OCI-LY1 (cell line): ENCODE results near the gene TLE6.
"Not testable (repeated sequence)": the region's sequence is repeated elsewhere in the genome, so short reads cannot be mapped to it uniquely, and the experiment has no call there.

ENCODE experiments used
- H2AFZ ChIP-seq: fragments of 200-600 bp; sonication (generic), shearing (Covaris generic); 2 replicates; pipeline ENCODE4 v1.6.0; 2014; ENCODE audit warnings: antibody characterized with exemption, mild to moderate bottlenecking, low read length
- H3F3A ChIP-seq: fragments of 200-600 bp; sonication (generic), shearing (Covaris generic); 2 replicates; pipeline ENCODE4 v1.6.0; 2014; ENCODE audit warnings: mild to moderate bottlenecking, antibody characterized with exemption, low read length, moderate library complexity; ENCODE audit not compliant: insufficient read depth
- H3K27ac ChIP-seq: fragments of 200-600 bp; sonication (generic); 2 replicates; pipeline ENCODE4 v1.5.1; 2014; ENCODE audit warnings: low read length, mixed run types, mild to moderate bottlenecking, low read depth; ENCODE audit not compliant: poor library complexity, severe bottlenecking
- H3K27me3 ChIP-seq: fragments of 200-600 bp; sonication (generic); 2 replicates; pipeline ENCODE4 v1.6.0; 2014; ENCODE audit warnings: antibody characterized with exemption, mild to moderate bottlenecking, low read length, moderate library complexity; ENCODE audit not compliant: insufficient read depth
- H3K36me3 ChIP-seq: fragments of 200-600 bp; sonication (generic); 2 replicates; pipeline ENCODE4 v1.6.1; 2014; ENCODE audit warnings: mild to moderate bottlenecking, antibody characterized with exemption, low read length, moderate library complexity, mixed read lengths; ENCODE audit not compliant: insufficient read depth
- H3K4me1 ChIP-seq: fragments of 200-600 bp; sonication (generic); 2 replicates; pipeline ENCODE4 v1.5.1; 2014; ENCODE audit warnings: mild to moderate bottlenecking, low read length, moderate library complexity; ENCODE audit not compliant: insufficient read depth, severe bottlenecking
- H3K4me2 ChIP-seq: fragments of 200-600 bp; sonication (generic), shearing (Covaris generic); 2 replicates; pipeline ENCODE4 v1.6.1; 2014; ENCODE audit warnings: low read length
- H3K4me3 ChIP-seq: fragments of 200-600 bp; sonication (generic); 2 replicates; pipeline ENCODE4 v1.5.1; 2014; ENCODE audit warnings: low read length, low read depth, mild to moderate bottlenecking, mixed read lengths; ENCODE audit not compliant: poor library complexity, severe bottlenecking
- H3K79me2 ChIP-seq: fragments of 200-600 bp; shearing (Covaris generic); 2 replicates; pipeline ENCODE4 v1.6.1; 2016; ENCODE audit warnings: mixed run types, low read length, mixed read lengths; ENCODE audit not compliant: insufficient read depth
- H3K9ac ChIP-seq: fragments of 200-600 bp; sonication (generic), shearing (Covaris generic); 2 replicates; pipeline ENCODE4 v1.6.1; 2014; ENCODE audit warnings: mild to moderate bottlenecking, low read length, mixed read lengths
- H3K9me2 ChIP-seq: fragments of 200-600 bp; sonication (generic), shearing (Covaris generic); 2 replicates; pipeline ENCODE4 v1.6.1; 2014; ENCODE audit warnings: low read depth, mild to moderate bottlenecking, low read length, mixed read lengths
- H3K9me3 ChIP-seq: fragments of 200-600 bp; shearing (Covaris generic); 2 replicates; pipeline ENCODE4 v1.6.1; 2014; ENCODE audit warnings: low read length, mixed read lengths
- H4K20me1 ChIP-seq: fragments of 200-600 bp; sonication (generic), shearing (Covaris generic); 2 replicates; pipeline ENCODE4 v1.6.0; 2016; ENCODE audit warnings: mild to moderate bottlenecking, low read length; ENCODE audit not compliant: insufficient read depth
- EZH2 ChIP-seq: fragments of 200-600 bp; sonication (generic), shearing (Covaris generic); IDR thresholded peaks from 2 replicates; pipeline ENCODE4 v1.8.0; 2017; ENCODE audit warnings: borderline replicate concordance, mixed run types, mild to moderate bottlenecking, antibody characterized with exemption, low read length, moderate library complexity, mixed read lengths
- TF ChIP-seq, protein P1 (sequence below): fragments of 200-600 bp; sonication (generic), shearing (Covaris generic); IDR thresholded peaks from 2 replicates; pipeline ENCODE4 v1.5.1; 2017; ENCODE audit warnings: mild to moderate bottlenecking, antibody characterized with exemption, low read length, moderate library complexity, mixed read lengths

The TLE6 gene

GRCh38 chr19:2962018-2962670 lies 15.2 kb upstream of the TLE6 start:
- Histone ChIP-seq H3K9me2 (no peaks in the 10 kb centered on the region), H4K20me1 (no peaks in the 10 kb centered on the region), H3K36me3 (no peaks in the 10 kb centered on the region), H3F3A (no peaks in the 10 kb centered on the region), H3K27me3 (no peaks in the 10 kb centered on the region), H3K79me2 (no peaks in the 10 kb centered on the region), H2AFZ (no peak overlapping the region), H3K27ac (no peak overlapping the region), H3K9ac (no peak overlapping the region), H3K9me3 (no peaks in the 10 kb centered on the region), H3K4me1 (no peaks in the 10 kb centered on the region), H3K4me2 (no peak overlapping the region), H3K4me3 (no peak overlapping the region)
- TF ChIP-seq EZH2 = no peak
- TF ChIP-seq, protein P1, sequence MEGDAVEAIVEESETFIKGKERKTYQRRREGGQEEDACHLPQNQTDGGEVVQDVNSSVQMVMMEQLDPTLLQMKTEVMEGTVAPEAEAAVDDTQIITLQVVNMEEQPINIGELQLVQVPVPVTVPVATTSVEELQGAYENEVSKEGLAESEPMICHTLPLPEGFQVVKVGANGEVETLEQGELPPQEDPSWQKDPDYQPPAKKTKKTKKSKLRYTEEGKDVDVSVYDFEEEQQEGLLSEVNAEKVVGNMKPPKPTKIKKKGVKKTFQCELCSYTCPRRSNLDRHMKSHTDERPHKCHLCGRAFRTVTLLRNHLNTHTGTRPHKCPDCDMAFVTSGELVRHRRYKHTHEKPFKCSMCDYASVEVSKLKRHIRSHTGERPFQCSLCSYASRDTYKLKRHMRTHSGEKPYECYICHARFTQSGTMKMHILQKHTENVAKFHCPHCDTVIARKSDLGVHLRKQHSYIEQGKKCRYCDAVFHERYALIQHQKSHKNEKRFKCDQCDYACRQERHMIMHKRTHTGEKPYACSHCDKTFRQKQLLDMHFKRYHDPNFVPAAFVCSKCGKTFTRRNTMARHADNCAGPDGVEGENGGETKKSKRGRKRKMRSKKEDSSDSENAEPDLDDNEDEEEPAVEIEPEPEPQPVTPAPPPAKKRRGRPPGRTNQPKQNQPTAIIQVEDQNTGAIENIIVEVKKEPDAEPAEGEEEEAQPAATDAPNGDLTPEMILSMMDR = peak; percentile 83

GRCh38 chr19:2963122-2963521 lies 14.2 kb upstream of the TLE6 start:
- no peak overlapping the region for H3K9ac ChIP-seq
- no peak overlapping the region for H3K4me2 ChIP-seq
- no peaks in the 10 kb centered on the region for H4K20me1 ChIP-seq
- no peaks in the 10 kb centered on the region for H3K36me3 ChIP-seq
- no peak overlapping the region for H2AFZ ChIP-seq
- no peaks in the 10 kb centered on the region for H3F3A ChIP-seq
- no peaks in the 10 kb centered on the region for H3K4me1 ChIP-seq
- no peaks in the 10 kb centered on the region for H3K27me3 ChIP-seq
- H3K27ac ChIP-seq = no peak overlapping the region
- H3K4me3 ChIP-seq = no peak overlapping the region
- H3K9me2 ChIP-seq = no peaks in the 10 kb centered on the region
- H3K79me2 ChIP-seq = no peaks in the 10 kb centered on the region
- TF ChIP-seq, protein P1 = no peak
- no peak for TF ChIP-seq EZH2
- no peaks in the 10 kb centered on the region for H3K9me3 ChIP-seq

- H3K9ac ChIP-seq = not testable (repeated sequence)
Measured at GRCh38 chr19:2963631-2964030, 13.7 kb upstream of the TLE6 start.

GRCh38 chr19:2964874-2965273 lies 12.5 kb upstream of the TLE6 start:
- Histone ChIP-seq H3K4me3 (no peak overlapping the region), H3K9me2 (no peaks in the 10 kb centered on the region), H3K36me3 (no peaks in the 10 kb centered on the region), H4K20me1 (no peaks in the 10 kb centered on the region), H2AFZ (no peak overlapping the region), H3F3A (no peaks in the 10 kb centered on the region), H3K4me1 (no peaks in the 10 kb centered on the region), H3K4me2 (no peak overlapping the region), H3K9ac (no peak overlapping the region), H3K27ac (no peak overlapping the region), H3K79me2 (no peaks in the 10 kb centered on the region), H3K27me3 (no peaks in the 10 kb centered on the region), H3K9me3 (no peaks in the 10 kb centered on the region)
- TF ChIP-seq, protein P1 = no peak
- no peak for TF ChIP-seq EZH2

More at GRCh38 chr19:2963631-2964030, 13.7 kb upstream of the TLE6 start:
- H3K36me3 ChIP-seq, H3K27ac ChIP-seq, H3K4me2 ChIP-seq, H3K4me1 ChIP-seq, H3K9me3 ChIP-seq, H3K79me2 ChIP-seq, H3K9me2 ChIP-seq, H3K27me3 ChIP-seq, H3K4me3 ChIP-seq, H3F3A ChIP-seq, H2AFZ ChIP-seq, H4K20me1 ChIP-seq: not testable (repeated sequence)
